ENCODE measurements around the gene PRDM15. TPM values are rescaled to one million over a fixed set of nuclear protein-coding genes. Genes with fewer than 3 reads are reported as not detected.

The PRDM15 gene
- total RNA-seq, 1 experiment from 2014 or later: 9.8 TPM

DNA sequence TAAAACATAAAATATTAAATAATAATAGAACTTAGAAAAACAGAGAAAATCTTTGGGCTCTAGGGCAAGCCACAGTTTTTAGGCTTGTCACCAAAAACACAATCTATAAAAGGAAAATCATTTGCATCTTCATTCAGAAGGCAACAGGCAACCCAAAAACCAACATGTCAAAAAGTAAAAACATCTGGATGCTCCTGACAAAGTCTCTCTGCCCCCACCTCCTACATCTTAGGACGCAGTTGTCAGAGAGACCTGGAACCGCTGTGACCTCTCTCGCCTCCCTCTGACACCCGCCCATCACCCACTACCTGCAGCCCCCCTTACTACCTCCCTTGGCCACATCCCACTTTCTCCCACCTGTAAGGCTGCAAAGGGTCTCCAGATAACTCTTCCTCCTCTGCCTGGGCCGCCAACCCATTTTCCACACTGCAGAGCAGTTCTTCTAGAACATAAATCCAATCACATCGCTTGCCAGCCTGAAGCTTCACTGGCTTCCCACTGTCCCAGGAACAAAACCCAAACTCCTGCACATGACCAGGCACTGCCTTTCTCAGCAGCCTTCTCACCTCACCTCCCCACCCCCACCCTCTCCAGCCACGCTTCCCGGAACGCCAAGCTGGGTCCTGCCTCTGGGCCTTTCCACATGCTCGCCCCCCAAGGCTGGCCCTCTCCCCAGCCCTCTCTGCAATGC, 14.7 kb downstream of the PRDM15 start:
- ChIA-PET POLR2A (no interaction called here), CTCF (no interaction called here)

More for the DNA sequence above, 14.7 kb downstream of the PRDM15 start:
- Histone ChIP-seq H3K9me2 (ENCODE audit: insufficient read depth) (no peaks in the 10 kb centered on the region), H3K27me3 (ENCODE audit: insufficient read depth, low read length) (no peaks in the 10 kb centered on the region), H3K27ac (ENCODE audit: low read depth, low read length) (no peak overlapping the region), H3K4me2 (ENCODE audit: low read length) (no peak overlapping the region), H3K9ac (ENCODE audit: low read length) (no peak overlapping the region), H3K4me1 (ENCODE audit: control insufficient read depth in 1 of 2, insufficient read depth in 2 of 2, low read length in 2 of 2) (0 out of 4 replicates have a peak, but pooled peaks cover 0 to 4% of the 10 kb centered on the region in 2 experiments), H2AFZ (ENCODE audit: low read depth, low read length, poor library complexity, severe bottlenecking) (no peak overlapping the region), H3K79me2 (ENCODE audit: insufficient read depth, low read length) (peaks cover 18% of the 10 kb centered on the region; the same call in 1 of the 2 replicates), H3K9me3 (ENCODE audit: control insufficient read depth in 1 of 2, insufficient read depth in 1 of 2, low read depth in 1 of 2, low read length in 2 of 2) (no peaks in the 10 kb centered on the region), H3K4me3 (replicated peaks in 1 of 2; ENCODE audit: low read depth in 1 of 2, low read length in 2 of 2) (no peak overlapping the region), H4K20me1 (ENCODE audit: insufficient read depth) (no peaks in the 10 kb centered on the region), H3K36me3 (ENCODE audit: control insufficient read depth in 1 of 2, insufficient read depth in 2 of 2, low read length in 2 of 2) (no peaks in the 10 kb centered on the region; a peak in 1 of 4 replicates)
- ATAC-seq (no peak), DNase-seq (ENCODE audit: low read depth, low spot score) (no peak)
- RAD21 ChIA-PET (ENCODE audit: low non-redundant PET in 1 of 2, low total read pairs in 2 of 2, uncharacterized antibody in 2 of 2, unreplicated experiment in 2 of 2): no interaction called here
- BruUV-seq (replicated peaks): no TSS peak
- TF ChIP-seq, protein P1, sequence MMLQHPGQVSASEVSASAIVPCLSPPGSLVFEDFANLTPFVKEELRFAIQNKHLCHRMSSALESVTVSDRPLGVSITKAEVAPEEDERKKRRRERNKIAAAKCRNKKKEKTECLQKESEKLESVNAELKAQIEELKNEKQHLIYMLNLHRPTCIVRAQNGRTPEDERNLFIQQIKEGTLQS (IDR thresholded peaks at IDR 0.05): no peak
- TF ChIP-seq SP1 (IDR thresholded peaks at IDR 0.05; ENCODE audit: low read depth) (no peak), EZH2phosphoT487 (IDR thresholded peaks at IDR 0.05; ENCODE audit: borderline replicate concordance) (no peak), ZFX (IDR thresholded peaks at IDR 0.05) (no peak), FOSL1 (IDR thresholded peaks at IDR 0.05; ENCODE audit: low read depth) (no peak), RAD21 (IDR thresholded peaks at IDR 0.05; ENCODE audit: low read depth) (no peak), SRF (IDR thresholded peaks at IDR 0.05; ENCODE audit: low read depth) (no peak), TCF7L2 (IDR thresholded peaks at IDR 0.05; ENCODE audit: borderline replicate concordance, extremely low read depth, insufficient read depth, insufficient read length) (no peak), ZNF274 (IDR thresholded peaks at IDR 0.05; ENCODE audit: low read depth, low read length) (no peak), POLR2AphosphoS5 (IDR thresholded peaks at IDR 0.05; ENCODE audit: low read depth, low read length) (no peak), CEBPB (IDR thresholded peaks at IDR 0.05; ENCODE audit: low read depth) (no peak), ELF1 (IDR thresholded peaks at IDR 0.05; ENCODE audit: borderline replicate concordance, low read depth) (no peak), YY1 (IDR thresholded peaks at IDR 0.05; ENCODE audit: extremely low read depth, insufficient replicate concordance, low read depth, low read length) (no peak), POLR2A (IDR thresholded peaks at IDR 0.05; ENCODE audit: borderline replicate concordance, extremely low read depth, insufficient read depth, insufficient read length) (no peak)
- TF ChIP-seq, protein P2, sequence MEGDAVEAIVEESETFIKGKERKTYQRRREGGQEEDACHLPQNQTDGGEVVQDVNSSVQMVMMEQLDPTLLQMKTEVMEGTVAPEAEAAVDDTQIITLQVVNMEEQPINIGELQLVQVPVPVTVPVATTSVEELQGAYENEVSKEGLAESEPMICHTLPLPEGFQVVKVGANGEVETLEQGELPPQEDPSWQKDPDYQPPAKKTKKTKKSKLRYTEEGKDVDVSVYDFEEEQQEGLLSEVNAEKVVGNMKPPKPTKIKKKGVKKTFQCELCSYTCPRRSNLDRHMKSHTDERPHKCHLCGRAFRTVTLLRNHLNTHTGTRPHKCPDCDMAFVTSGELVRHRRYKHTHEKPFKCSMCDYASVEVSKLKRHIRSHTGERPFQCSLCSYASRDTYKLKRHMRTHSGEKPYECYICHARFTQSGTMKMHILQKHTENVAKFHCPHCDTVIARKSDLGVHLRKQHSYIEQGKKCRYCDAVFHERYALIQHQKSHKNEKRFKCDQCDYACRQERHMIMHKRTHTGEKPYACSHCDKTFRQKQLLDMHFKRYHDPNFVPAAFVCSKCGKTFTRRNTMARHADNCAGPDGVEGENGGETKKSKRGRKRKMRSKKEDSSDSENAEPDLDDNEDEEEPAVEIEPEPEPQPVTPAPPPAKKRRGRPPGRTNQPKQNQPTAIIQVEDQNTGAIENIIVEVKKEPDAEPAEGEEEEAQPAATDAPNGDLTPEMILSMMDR (IDR thresholded peaks at IDR 0.05 in 2 of 3, conservative IDR thresholded peaks at IDR 0.05 in 1 of 3; ENCODE audit: borderline replicate concordance in 1 of 3, insufficient read depth in 1 of 3, low read depth in 2 of 3, low read length in 2 of 3): no peak
- TF ChIP-seq, protein P3, sequence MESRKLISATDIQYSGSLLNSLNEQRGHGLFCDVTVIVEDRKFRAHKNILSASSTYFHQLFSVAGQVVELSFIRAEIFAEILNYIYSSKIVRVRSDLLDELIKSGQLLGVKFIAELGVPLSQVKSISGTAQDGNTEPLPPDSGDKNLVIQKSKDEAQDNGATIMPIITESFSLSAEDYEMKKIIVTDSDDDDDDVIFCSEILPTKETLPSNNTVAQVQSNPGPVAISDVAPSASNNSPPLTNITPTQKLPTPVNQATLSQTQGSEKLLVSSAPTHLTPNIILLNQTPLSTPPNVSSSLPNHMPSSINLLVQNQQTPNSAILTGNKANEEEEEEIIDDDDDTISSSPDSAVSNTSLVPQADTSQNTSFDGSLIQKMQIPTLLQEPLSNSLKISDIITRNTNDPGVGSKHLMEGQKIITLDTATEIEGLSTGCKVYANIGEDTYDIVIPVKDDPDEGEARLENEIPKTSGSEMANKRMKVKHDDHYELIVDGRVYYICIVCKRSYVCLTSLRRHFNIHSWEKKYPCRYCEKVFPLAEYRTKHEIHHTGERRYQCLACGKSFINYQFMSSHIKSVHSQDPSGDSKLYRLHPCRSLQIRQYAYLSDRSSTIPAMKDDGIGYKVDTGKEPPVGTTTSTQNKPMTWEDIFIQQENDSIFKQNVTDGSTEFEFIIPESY (IDR thresholded peaks at IDR 0.05; ENCODE audit: extremely low read depth, insufficient replicate concordance, low read length): no peak
- intact Hi-C loops (cut with micrococcal nuclease): no loop called here
